BLaER1 treated with 17β-estradiol and CSF1 and Interleukin-3, amounts not matched to agents 10 nM and 100 nM (cell line): ENCODE data around the gene COG2.

Experiments used
- H3K27ac ChIP-seq, 11 experiments: shearing (Covaris generic); formaldehyde crosslinking; 2 replicates each; pipeline ENCODE4 v1.8.1; 2022
- H3K27me3 ChIP-seq, 11 experiments: shearing (Covaris generic); formaldehyde crosslinking; 2 replicates each; pipeline ENCODE4 v1.8.1; 2022
- H3K36me3 ChIP-seq, 11 experiments: shearing (Covaris generic); formaldehyde crosslinking; 2 replicates each; pipeline ENCODE4 v1.8.1; 2022
- H3K4me1 ChIP-seq, 10 experiments: shearing (Covaris generic); formaldehyde crosslinking; 2 replicates each; pipeline ENCODE4 v1.8.1; 2022
- H3K4me2 ChIP-seq, 11 experiments: shearing (Covaris generic); formaldehyde crosslinking; 2 replicates each; pipeline ENCODE4 v1.8.1; 2022
- H3K4me3 ChIP-seq, 10 experiments: shearing (Covaris generic); formaldehyde crosslinking; 2 replicates each; pipeline ENCODE4 v1.8.1; 2022
- H3K9ac ChIP-seq, 11 experiments: shearing (Covaris generic); formaldehyde crosslinking; 2 replicates each; pipeline ENCODE4 v1.8.1; 2022
- H3K9me3 ChIP-seq, 11 experiments: shearing (Covaris generic); formaldehyde crosslinking; replicated peaks in 1 of 11; 2 replicates each; pipeline ENCODE4 v1.8.1; 2022
- H4K20me1 ChIP-seq, 11 experiments: shearing (Covaris generic); formaldehyde crosslinking; 2 replicates each; pipeline ENCODE4 v1.8.1; 2022
- Cebpa-rat ChIP-seq, 11 experiments: shearing (Covaris generic); IDR thresholded peaks; 2 replicates each; pipeline ENCODE4 v1.8.1; 2022

The COG2 gene

GRCh38 chr1:230728710-230729392, 86.6 kb downstream of the COG2 start:
- H4K20me1 ChIP-seq: no peaks in the 10 kb centered on the region
- no peaks in the 10 kb centered on the region for H3K4me1 ChIP-seq
- H3K4me3 ChIP-seq: no peak overlapping the region
- no peaks in the 10 kb centered on the region for H3K27me3 ChIP-seq
- H3K27ac ChIP-seq: no peak overlapping the region
- no peak for TF ChIP-seq Cebpa-rat (IDR thresholded peaks at IDR 0.05)
- H3K36me3 ChIP-seq: no peaks in the 10 kb centered on the region
- H3K9me3 ChIP-seq: peaks cover 0 to under 1% (median 0%) of the 10 kb centered on the region in 11 experiments; a peak in 2 of 22 replicates
- H3K9ac ChIP-seq: no peak overlapping the region
- H3K4me2 ChIP-seq: no peak overlapping the region

- no peaks in the 10 kb centered on the region for H4K20me1 ChIP-seq
- no peaks in the 10 kb centered on the region for H3K27me3 ChIP-seq
- TF ChIP-seq Cebpa-rat (IDR thresholded peaks at IDR 0.05): no peak
- no peak overlapping the region for H3K27ac ChIP-seq
- H3K4me2 ChIP-seq: no peak overlapping the region
- H3K36me3 ChIP-seq: no peaks in the 10 kb centered on the region
- H3K9me3 ChIP-seq: no peaks in the 10 kb centered on the region
- no peak overlapping the region for H3K4me3 ChIP-seq
- no peak overlapping the region for H3K9ac ChIP-seq
- no peaks in the 10 kb centered on the region for H3K4me1 ChIP-seq
Measured at GRCh38 chr1:230730977-230731376, 88.7 kb downstream of the COG2 start.

DNA sequence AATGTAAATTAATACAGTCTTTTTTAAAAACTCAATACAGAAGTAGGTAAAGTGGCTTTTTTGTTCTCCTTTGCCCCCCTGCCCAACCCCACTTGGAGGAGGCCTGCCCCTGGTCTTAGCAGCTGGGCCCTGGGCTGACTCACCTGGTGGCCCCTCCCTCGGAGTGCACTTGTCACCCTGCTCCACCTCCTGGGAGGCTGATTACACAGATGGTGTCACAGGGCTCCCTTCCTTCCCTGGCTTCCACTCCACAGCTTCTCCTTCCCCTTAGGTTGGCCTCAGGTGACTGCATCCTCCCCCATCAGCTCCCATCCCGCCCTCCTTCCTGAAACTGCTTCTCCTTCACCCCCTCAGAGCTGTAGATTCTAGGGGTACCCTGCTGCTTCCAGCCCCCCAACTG, 93.2 kb downstream of the COG2 start:
- Histone ChIP-seq H3K4me1 (no peaks in the 10 kb centered on the region), H3K9me3 (peaks cover 0 to 6% (median 4%) of the 10 kb centered on the region in 11 experiments; a peak in 4 of 22 replicates), H3K27ac (no peak overlapping the region), H4K20me1 (no peaks in the 10 kb centered on the region), H3K4me2 (no peak overlapping the region), H3K4me3 (no peak overlapping the region), H3K36me3 (no peaks in the 10 kb centered on the region), H3K9ac (no peak overlapping the region), H3K27me3 (no peaks in the 10 kb centered on the region)
- TF ChIP-seq Cebpa-rat (IDR thresholded peaks at IDR 0.05): no peak

- Histone ChIP-seq H3K9me3 (peaks cover 0 to 6% (median 4%) of the 10 kb centered on the region in 11 experiments; a peak in 4 of 22 replicates), H3K4me3 (no peak overlapping the region), H3K4me1 (no peaks in the 10 kb centered on the region), H4K20me1 (no peaks in the 10 kb centered on the region), H3K27me3 (no peaks in the 10 kb centered on the region), H3K36me3 (no peaks in the 10 kb centered on the region), H3K27ac (no peak overlapping the region), H3K4me2 (no peak overlapping the region), H3K9ac (no peak overlapping the region)
- TF ChIP-seq Cebpa-rat (IDR thresholded peaks at IDR 0.05): no peak
Measured at GRCh38 chr1:230737622-230738262, 95.5 kb downstream of the COG2 start.

- no peak overlapping the region for H3K4me2 ChIP-seq
- peaks cover 0 to 6% (median 4%) of the 10 kb centered on the region in 11 experiments; a peak in 4 of 22 replicates for H3K9me3 ChIP-seq
- H3K9ac ChIP-seq: no peak overlapping the region
- no peak overlapping the region for H3K27ac ChIP-seq
- no peak overlapping the region for H3K4me3 ChIP-seq
- TF ChIP-seq Cebpa-rat (IDR thresholded peaks at IDR 0.05): no peak
- H3K27me3 ChIP-seq: no peaks in the 10 kb centered on the region
- H3K4me1 ChIP-seq: no peaks in the 10 kb centered on the region
- no peaks in the 10 kb centered on the region for H3K36me3 ChIP-seq
- H4K20me1 ChIP-seq: no peaks in the 10 kb centered on the region
Measured at GRCh38 chr1:230739564-230740290, 97.4 kb downstream of the COG2 start.
